Activated CD4-positive, alpha-beta T cell treated with anti-CD3 and anti-CD28 coated beads, Interleukin-2, amount 10 ng/mL, durations not matched to agents 7 days and 5 days (primary cell): ENCODE results near the gene CCND2. TPM values are rescaled to one million over a fixed set of nuclear protein-coding genes. Genes with fewer than 3 reads are reported as not detected.
"Not testable (repeated sequence)": the region's sequence is repeated elsewhere in the genome, so short reads cannot be mapped to it uniquely, and the experiment has no call there.

Experiments
- CTCF ChIA-PET: fragments of 350-600 bp; sonication (Branson Sonifier 250); formaldehyde crosslinking; loops from one replicate; lab custom pipeline; 2021; ENCODE audit warnings: antibody characterized with exemption; lab: Charles Lee
- POLR2A ChIA-PET: fragments of 350-600 bp; sonication (Branson Sonifier 250); formaldehyde crosslinking; loops from one replicate; lab custom pipeline; 2021; ENCODE audit warnings: antibody characterized with exemption; lab: Charles Lee
- DNase-seq: peaks from one replicate; pipeline ENCODE4 v3.0.0-alpha.2; 2020
- H3K27ac Mint-ChIP-seq: one replicate; pipeline ENCODE4 v1.8.0; 2021; ENCODE audit warnings: mild to moderate bottlenecking, moderate library complexity, mixed read lengths
- H3K27me3 Mint-ChIP-seq: one replicate; pipeline ENCODE4 v1.8.0; 2021; ENCODE audit warnings: mixed read lengths
- H3K36me3 Mint-ChIP-seq: one replicate; pipeline ENCODE4 v1.8.0; 2021; ENCODE audit warnings: low read depth, mixed read lengths
- H3K4me1 Mint-ChIP-seq: one replicate; pipeline ENCODE4 v1.8.0; 2021; ENCODE audit warnings: mixed read lengths
- H3K4me3 Mint-ChIP-seq: one replicate; pipeline ENCODE4 v1.8.0; 2021; ENCODE audit warnings: mild to moderate bottlenecking, moderate library complexity, mixed read lengths
- H3K9me3 Mint-ChIP-seq: one replicate; pipeline ENCODE4 v1.8.0; 2021; ENCODE audit warnings: mixed read lengths
- total RNA-seq, 2 experiments: library from RNA; stranded (reverse); gene quantifications; one replicate each; pipeline ENCODE4 v1.2.3, GENCODE V29; 2021

The CCND2 gene
- total RNA-seq, 2 experiments from 2014 or later = 290 to 332 TPM

- Mint-ChIP-seq H3K27me3 (peaks cover 11% of the 10 kb centered on the region), H3K4me3 (no peak overlapping the region), H3K9me3 (peaks cover 16% of the 10 kb centered on the region), H3K4me1 (peaks cover 11% of the 10 kb centered on the region), H3K36me3 (peaks cover 5% of the 10 kb centered on the region), H3K27ac (no peak overlapping the region)
- POLR2A ChIA-PET = no interaction called here
- DNase-seq = no peak
- CTCF ChIA-PET = no interaction called here
These were observed 30.5 kb upstream of the CCND2 start for GRCh38 chr12:4243091-4243490.

- H3K4me1 Mint-ChIP-seq = peaks cover 11% of the 10 kb centered on the region
- DNase-seq, H3K27me3 Mint-ChIP-seq, CTCF ChIA-PET, H3K27ac Mint-ChIP-seq, H3K4me3 Mint-ChIP-seq, POLR2A ChIA-PET, H3K36me3 Mint-ChIP-seq: not testable (repeated sequence)
- H3K9me3 Mint-ChIP-seq = peaks cover 12% of the 10 kb centered on the region
These were observed 30.0 kb upstream of the CCND2 start for GRCh38 chr12:4243491-4244100.

GRCh38 chr12:4244868-4245267 is 28.7 kb upstream of the CCND2 start:
- DNase-seq = no peak

GRCh38 chr12:4245446-4245845 is 28.1 kb upstream of the CCND2 start:
- Mint-ChIP-seq H3K4me1 (peaks cover 11% of the 10 kb centered on the region), H3K27ac (no peak overlapping the region), H3K9me3 (no peaks in the 10 kb centered on the region), H3K27me3 (peaks cover 4% of the 10 kb centered on the region), H3K4me3 (no peak overlapping the region), H3K36me3 (no peaks in the 10 kb centered on the region)
- ChIA-PET POLR2A (no interaction called here), CTCF (interaction anchor here (0.6 to 1.1 kb wide), 2 partner anchors 11 to 19 kb away, joined by 3 read pairs; no protein-coding TSS in a partner anchor)
- no peak for DNase-seq

More at GRCh38 chr12:4244868-4245267, 28.7 kb upstream of the CCND2 start:
- ChIA-PET POLR2A (no interaction called here), CTCF (interaction anchor here (0.6 to 1.1 kb wide), 2 partner anchors 11 to 20 kb away, joined by 3 read pairs; no protein-coding TSS in a partner anchor)
- no peaks in the 10 kb centered on the region for H3K36me3 Mint-ChIP-seq
- H3K27me3 Mint-ChIP-seq = peaks cover 4% of the 10 kb centered on the region
- peaks cover under 1% of the 10 kb centered on the region for H3K9me3 Mint-ChIP-seq
- H3K4me1 Mint-ChIP-seq = peaks cover 11% of the 10 kb centered on the region
- no peak overlapping the region for H3K4me3 Mint-ChIP-seq
- H3K27ac Mint-ChIP-seq = no peak overlapping the region

- no peak overlapping the region for H3K27ac Mint-ChIP-seq
- no peak for DNase-seq
- ChIA-PET CTCF (interaction anchor here (0.6 to 2.0 kb wide), 3 partner anchors 13 to 115 kb away, joined by 3 to 8 read pairs (median 3); no protein-coding TSS in a partner anchor), POLR2A (no interaction called here)
- H3K4me1 Mint-ChIP-seq = peaks cover 15% of the 10 kb centered on the region
- no peak overlapping the region for H3K4me3 Mint-ChIP-seq
- no peaks in the 10 kb centered on the region for H3K9me3 Mint-ChIP-seq
- no peaks in the 10 kb centered on the region for H3K36me3 Mint-ChIP-seq
- peaks cover 5% of the 10 kb centered on the region for H3K27me3 Mint-ChIP-seq
These were observed 27.4 kb upstream of the CCND2 start for GRCh38 chr12:4246116-4246515.

- peaks cover 7% of the 10 kb centered on the region for H3K27me3 Mint-ChIP-seq
- H3K36me3 Mint-ChIP-seq = peaks cover 2% of the 10 kb centered on the region
- H3K27ac Mint-ChIP-seq = no peak overlapping the region
- DNase-seq = no peak
- peaks cover 8% of the 10 kb centered on the region for H3K4me1 Mint-ChIP-seq
- no peaks in the 10 kb centered on the region for H3K9me3 Mint-ChIP-seq
- H3K4me3 Mint-ChIP-seq = no peak overlapping the region
- ChIA-PET POLR2A (no interaction called here), CTCF (interaction anchor here (0.6 to 2.1 kb wide), 6 partner anchors 14 to 155 kb away, joined by 3 to 5 read pairs (median 3); no protein-coding TSS in a partner anchor)
These were observed 22.9 kb upstream of the CCND2 start for GRCh38 chr12:4250691-4251090.

- Mint-ChIP-seq H3K27me3 (peaks cover 7% of the 10 kb centered on the region), H3K4me3 (no peak overlapping the region), H3K4me1 (peaks cover 8% of the 10 kb centered on the region), H3K27ac (peak overlapping the region; percentile 32), H3K9me3 (no peaks in the 10 kb centered on the region), H3K36me3 (peaks cover 2% of the 10 kb centered on the region)
- ChIA-PET POLR2A (no interaction called here), CTCF (interaction anchor here (0.8 to 1.2 kb wide), 4 partner anchors 13 to 112 kb away, joined by 3 to 4 read pairs (median 3); no protein-coding TSS in a partner anchor)
- DNase-seq = no peak
These were observed 22.2 kb upstream of the CCND2 start for GRCh38 chr12:4251216-4251891.

- Mint-ChIP-seq H3K9me3 (no peaks in the 10 kb centered on the region), H3K4me1 (peaks cover 11% of the 10 kb centered on the region), H3K27me3 (peaks cover 7% of the 10 kb centered on the region), H3K4me3 (no peak overlapping the region), H3K36me3 (peaks cover 2% of the 10 kb centered on the region), H3K27ac (no peak overlapping the region)
- DNase-seq = no peak
- POLR2A ChIA-PET = no interaction called here
- CTCF ChIA-PET = no interaction called here
These were observed 21.6 kb upstream of the CCND2 start for GRCh38 chr12:4251967-4252366.

- POLR2A ChIA-PET = no interaction called here
- DNase-seq = no peak
- CTCF ChIA-PET = interaction anchor here (2.1 kb wide), 1 partner anchor 55 kb away, joined by 4 read pairs; no protein-coding TSS in a partner anchor
- Mint-ChIP-seq H3K4me3 (no peak overlapping the region), H3K27me3 (peaks cover 7% of the 10 kb centered on the region), H3K36me3 (peaks cover 4% of the 10 kb centered on the region), H3K4me1 (peaks cover 11% of the 10 kb centered on the region), H3K27ac (no peak overlapping the region), H3K9me3 (no peaks in the 10 kb centered on the region)
These were observed 21.0 kb upstream of the CCND2 start for GRCh38 chr12:4252601-4253000.

- CTCF ChIA-PET = interaction anchor here (0.6 to 1.6 kb wide), 6 partner anchors 9 to 90 kb away, joined by 3 to 5 read pairs (median 4); no protein-coding TSS in a partner anchor
- Mint-ChIP-seq H3K27me3 (peaks cover 8% of the 10 kb centered on the region), H3K4me3 (no peak overlapping the region), H3K9me3 (peaks cover 10% of the 10 kb centered on the region), H3K27ac (no peak overlapping the region), H3K36me3 (peaks cover 8% of the 10 kb centered on the region), H3K4me1 (peaks cover 6% of the 10 kb centered on the region)
- DNase-seq = no peak
- POLR2A ChIA-PET = no interaction called here
These were observed 17.3 kb upstream of the CCND2 start for GRCh38 chr12:4256043-4256826.

- CTCF ChIA-PET = interaction anchor here (0.7 to 1.4 kb wide), 2 partner anchors 20 to 47 kb away, joined by 3 read pairs; no protein-coding TSS in a partner anchor
- H3K4me1 Mint-ChIP-seq = peaks cover 3% of the 10 kb centered on the region
These were observed 16.1 kb upstream of the CCND2 start for GRCh38 chr12:4257442-4257841.

GRCh38 chr12:4259099-4259498 is 14.5 kb upstream of the CCND2 start:
- peaks cover 10% of the 10 kb centered on the region for H3K9me3 Mint-ChIP-seq

More at GRCh38 chr12:4257442-4257841, 16.1 kb upstream of the CCND2 start:
- no peak overlapping the region for H3K27ac Mint-ChIP-seq
- peaks cover 10% of the 10 kb centered on the region for H3K9me3 Mint-ChIP-seq
- H3K4me3 Mint-ChIP-seq = no peak overlapping the region
- H3K36me3 Mint-ChIP-seq = peaks cover 8% of the 10 kb centered on the region
- H3K27me3 Mint-ChIP-seq = peaks cover 6% of the 10 kb centered on the region
- DNase-seq = no peak
- POLR2A ChIA-PET = no interaction called here

More at GRCh38 chr12:4259099-4259498, 14.5 kb upstream of the CCND2 start:
- H3K27ac Mint-ChIP-seq = no peak overlapping the region
- POLR2A ChIA-PET = no interaction called here
- peaks cover 6% of the 10 kb centered on the region for H3K36me3 Mint-ChIP-seq
- CTCF ChIA-PET = interaction anchor here (0.7 to 1.6 kb wide), 3 partner anchors 18 to 1494 kb away, joined by 3 to 6 read pairs (median 3); no protein-coding TSS in a partner anchor
- H3K4me1 Mint-ChIP-seq = peaks cover 3% of the 10 kb centered on the region
- peaks cover 2% of the 10 kb centered on the region for H3K27me3 Mint-ChIP-seq
- no peak overlapping the region for H3K4me3 Mint-ChIP-seq
- no peak for DNase-seq
